SHP77 treated with DMSO at 0.1 percent for 48 hours (cell line): ENCODE measurements around the gene LRP5.
"Not testable (repeated sequence)": the region's sequence is repeated elsewhere in the genome, so short reads cannot be mapped to it uniquely, and the experiment has no call there.

Source experiments
- DNase-seq: peaks from one replicate; lab custom pipeline; 2025; lab: John Stamatoyannopoulos, UW

The LRP5 gene

GRCh38 chr11:68282141-68282860 lies 30.1 kb upstream of the LRP5 start:
- DNase-seq = no peak

- no peak for DNase-seq
These were observed 29.5 kb upstream of the LRP5 start for GRCh38 chr11:68282861-68283230.

GRCh38 chr11:68284588-68284987 lies 27.8 kb upstream of the LRP5 start:
- DNase-seq = not testable (repeated sequence)

- DNase-seq = no peak
These were observed 25.0 kb upstream of the LRP5 start for GRCh38 chr11:68287419-68287818.

- DNase-seq = no peak
These were observed 22.9 kb upstream of the LRP5 start for GRCh38 chr11:68289456-68289855.

GRCh38 chr11:68293708-68294107 lies 18.7 kb upstream of the LRP5 start:
- DNase-seq = no peak

GRCh38 chr11:68295271-68295670 lies 17.1 kb upstream of the LRP5 start:
- no peak for DNase-seq

GRCh38 chr11:68295940-68296339 lies 16.5 kb upstream of the LRP5 start:
- no peak for DNase-seq

GRCh38 chr11:68296344-68297051 lies 15.9 kb upstream of the LRP5 start:
- no peak for DNase-seq

- DNase-seq = no peak
These were observed 15.4 kb upstream of the LRP5 start for GRCh38 chr11:68297052-68297378.

- DNase-seq = no peak
These were observed 14.9 kb upstream of the LRP5 start for GRCh38 chr11:68297494-68297811.

GRCh38 chr11:68297812-68298658 lies 14.4 kb upstream of the LRP5 start:
- DNase-seq = peak; percentile 68

GRCh38 chr11:68298659-68299516 lies 13.5 kb upstream of the LRP5 start:
- DNase-seq = peak; percentile 23

- DNase-seq = not testable (repeated sequence)
These were observed 12.9 kb upstream of the LRP5 start for GRCh38 chr11:68299517-68299879.

GRCh38 chr11:68300076-68300830 lies 12.1 kb upstream of the LRP5 start:
- no peak for DNase-seq

- DNase-seq = peak; percentile 59
These were observed 10.1 kb upstream of the LRP5 start for GRCh38 chr11:68302256-68302655.

- peak; percentile 85 for DNase-seq
These were observed 9.7 kb upstream of the LRP5 start for GRCh38 chr11:68302670-68303069.

- no peak for DNase-seq
These were observed 9.3 kb upstream of the LRP5 start for GRCh38 chr11:68303083-68303482.

- no peak for DNase-seq
These were observed 8.2 kb upstream of the LRP5 start for GRCh38 chr11:68303982-68304780.

- DNase-seq = no peak
These were observed 5.8 kb upstream of the LRP5 start for GRCh38 chr11:68306636-68307035.

GRCh38 chr11:68308068-68308467 lies 4.3 kb upstream of the LRP5 start:
- DNase-seq = no peak
